ENCODE data around the gene DCLK2.

DNA sequence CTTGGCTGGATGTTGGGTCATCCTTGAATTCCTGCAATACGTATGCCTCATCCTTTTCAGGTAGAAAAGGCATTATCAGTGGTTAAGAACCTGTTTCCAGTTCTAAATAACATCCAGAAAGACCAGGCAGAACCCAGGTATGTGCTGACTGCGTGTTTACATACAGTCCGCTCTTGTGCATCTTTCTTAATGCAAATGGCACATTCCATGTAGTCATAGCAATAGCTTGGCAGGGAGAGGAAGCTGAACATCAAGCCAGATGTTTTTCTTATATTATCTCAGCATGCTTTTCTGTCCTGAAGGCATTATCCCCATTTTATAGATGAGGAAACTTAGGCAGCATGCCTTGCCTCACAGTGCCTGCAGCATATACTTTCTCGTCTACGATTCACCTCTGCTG is 2.1 kb downstream of the DCLK2 start:
- TF ChIP-seq, protein P1, sequence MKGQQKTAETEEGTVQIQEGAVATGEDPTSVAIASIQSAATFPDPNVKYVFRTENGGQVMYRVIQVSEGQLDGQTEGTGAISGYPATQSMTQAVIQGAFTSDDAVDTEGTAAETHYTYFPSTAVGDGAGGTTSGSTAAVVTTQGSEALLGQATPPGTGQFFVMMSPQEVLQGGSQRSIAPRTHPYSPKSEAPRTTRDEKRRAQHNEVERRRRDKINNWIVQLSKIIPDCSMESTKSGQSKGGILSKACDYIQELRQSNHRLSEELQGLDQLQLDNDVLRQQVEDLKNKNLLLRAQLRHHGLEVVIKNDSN (IDR thresholded peaks at IDR 0.05), result no peak
- TF ChIP-seq TAF1 (IDR thresholded peaks at IDR 0.05; ENCODE audit: low read depth), result no peak
- TF ChIP-seq CEBPB (IDR thresholded peaks at IDR 0.05), result no peak
- no peak for TF ChIP-seq YY1 (IDR thresholded peaks at IDR 0.05; ENCODE audit: low read depth)
- TF ChIP-seq ZBTB7A (IDR thresholded peaks at IDR 0.05; ENCODE audit: low read depth), result no peak
- no peak for TF ChIP-seq EP300 (IDR thresholded peaks at IDR 0.05; ENCODE audit: borderline replicate concordance)
- TF ChIP-seq TEAD4 (IDR thresholded peaks at IDR 0.05), result no peak
- TF ChIP-seq RAD21 (IDR thresholded peaks at IDR 0.05; ENCODE audit: low read depth), result no peak
- no peak for TF ChIP-seq CREB1 (IDR thresholded peaks at IDR 0.05; ENCODE audit: low read depth)
- TF ChIP-seq, protein P2, sequence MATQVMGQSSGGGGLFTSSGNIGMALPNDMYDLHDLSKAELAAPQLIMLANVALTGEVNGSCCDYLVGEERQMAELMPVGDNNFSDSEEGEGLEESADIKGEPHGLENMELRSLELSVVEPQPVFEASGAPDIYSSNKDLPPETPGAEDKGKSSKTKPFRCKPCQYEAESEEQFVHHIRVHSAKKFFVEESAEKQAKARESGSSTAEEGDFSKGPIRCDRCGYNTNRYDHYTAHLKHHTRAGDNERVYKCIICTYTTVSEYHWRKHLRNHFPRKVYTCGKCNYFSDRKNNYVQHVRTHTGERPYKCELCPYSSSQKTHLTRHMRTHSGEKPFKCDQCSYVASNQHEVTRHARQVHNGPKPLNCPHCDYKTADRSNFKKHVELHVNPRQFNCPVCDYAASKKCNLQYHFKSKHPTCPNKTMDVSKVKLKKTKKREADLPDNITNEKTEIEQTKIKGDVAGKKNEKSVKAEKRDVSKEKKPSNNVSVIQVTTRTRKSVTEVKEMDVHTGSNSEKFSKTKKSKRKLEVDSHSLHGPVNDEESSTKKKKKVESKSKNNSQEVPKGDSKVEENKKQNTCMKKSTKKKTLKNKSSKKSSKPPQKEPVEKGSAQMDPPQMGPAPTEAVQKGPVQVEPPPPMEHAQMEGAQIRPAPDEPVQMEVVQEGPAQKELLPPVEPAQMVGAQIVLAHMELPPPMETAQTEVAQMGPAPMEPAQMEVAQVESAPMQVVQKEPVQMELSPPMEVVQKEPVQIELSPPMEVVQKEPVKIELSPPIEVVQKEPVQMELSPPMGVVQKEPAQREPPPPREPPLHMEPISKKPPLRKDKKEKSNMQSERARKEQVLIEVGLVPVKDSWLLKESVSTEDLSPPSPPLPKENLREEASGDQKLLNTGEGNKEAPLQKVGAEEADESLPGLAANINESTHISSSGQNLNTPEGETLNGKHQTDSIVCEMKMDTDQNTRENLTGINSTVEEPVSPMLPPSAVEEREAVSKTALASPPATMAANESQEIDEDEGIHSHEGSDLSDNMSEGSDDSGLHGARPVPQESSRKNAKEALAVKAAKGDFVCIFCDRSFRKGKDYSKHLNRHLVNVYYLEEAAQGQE (IDR thresholded peaks at IDR 0.05; ENCODE audit: low read depth), result no peak
- no peak for TF ChIP-seq FOXM1 (IDR thresholded peaks at IDR 0.05; ENCODE audit: borderline replicate concordance, low read depth)
- TF ChIP-seq, protein P3, sequence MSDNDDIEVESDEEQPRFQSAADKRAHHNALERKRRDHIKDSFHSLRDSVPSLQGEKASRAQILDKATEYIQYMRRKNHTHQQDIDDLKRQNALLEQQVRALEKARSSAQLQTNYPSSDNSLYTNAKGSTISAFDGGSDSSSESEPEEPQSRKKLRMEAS (IDR thresholded peaks at IDR 0.05), result no peak
